GM18858 (cell line): ENCODE measurements around the gene NKAIN2.
"Not testable (repeated sequence)": the region's sequence is repeated elsewhere in the genome, so short reads cannot be mapped to it uniquely, and the experiment has no call there.

Source experiments
- ATAC-seq: cut with Tn5 transposase; IDR thresholded peaks from one replicate; pipeline ENCODE4 v1.9.1; 2021; ENCODE audit not compliant: unreplicated experiment

NKAIN2 gene

DNA sequence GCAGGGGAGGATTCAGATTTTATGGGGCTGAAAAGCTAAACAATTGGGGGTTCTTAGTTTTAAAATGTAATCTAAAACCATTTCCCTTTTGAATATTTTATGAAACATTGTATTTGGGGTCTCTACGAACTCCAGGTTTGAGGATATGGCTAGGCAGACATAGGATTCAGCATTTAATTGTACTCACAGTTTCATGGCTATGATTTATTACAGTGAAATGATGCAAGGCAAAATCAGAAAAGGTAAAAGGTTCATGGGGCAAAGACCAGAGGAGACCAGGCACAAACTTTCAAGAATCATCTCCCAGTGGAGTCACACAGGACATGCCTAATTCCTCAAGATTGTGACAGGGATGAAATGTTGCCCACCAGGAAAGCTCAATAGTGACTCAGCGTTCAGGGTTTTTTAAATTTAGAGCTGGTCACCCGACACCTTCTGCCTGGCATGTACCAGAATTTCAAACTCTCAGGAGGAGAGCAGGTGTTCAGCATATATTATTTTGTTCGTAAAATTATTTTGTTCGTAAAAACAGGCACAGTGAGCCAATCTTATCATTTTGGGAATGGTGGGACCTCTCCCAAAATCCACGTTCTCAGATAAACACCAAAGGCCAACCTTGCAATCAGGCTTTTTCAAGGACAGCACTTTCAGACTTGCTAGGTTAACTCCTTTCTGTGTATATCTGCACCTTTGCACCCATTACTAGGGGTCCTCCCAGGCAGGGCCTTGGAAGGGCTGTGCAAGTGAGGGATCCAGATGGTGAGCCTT, 270.3 kb downstream of the NKAIN2 start:
- no peak for ATAC-seq

DNA sequence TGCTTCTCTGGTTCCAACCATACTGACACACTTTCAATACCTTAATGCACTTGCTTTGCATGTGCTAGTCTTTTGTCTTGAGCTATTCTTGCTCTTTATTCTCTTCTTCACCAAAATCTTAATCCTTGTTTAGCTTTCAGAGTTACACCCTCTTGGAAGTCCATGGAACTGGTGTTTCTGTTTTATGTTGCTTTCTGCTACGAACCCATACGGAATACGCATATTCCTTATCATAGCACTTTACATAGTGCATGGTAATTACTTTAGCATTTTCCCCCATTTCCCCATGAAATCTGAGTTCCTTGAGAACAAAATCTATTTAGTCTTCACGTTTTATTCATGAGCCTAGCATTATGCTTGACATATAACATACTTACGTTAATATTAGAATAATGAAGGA, 270.9 kb downstream of the NKAIN2 start:
- no peak for ATAC-seq

DNA sequence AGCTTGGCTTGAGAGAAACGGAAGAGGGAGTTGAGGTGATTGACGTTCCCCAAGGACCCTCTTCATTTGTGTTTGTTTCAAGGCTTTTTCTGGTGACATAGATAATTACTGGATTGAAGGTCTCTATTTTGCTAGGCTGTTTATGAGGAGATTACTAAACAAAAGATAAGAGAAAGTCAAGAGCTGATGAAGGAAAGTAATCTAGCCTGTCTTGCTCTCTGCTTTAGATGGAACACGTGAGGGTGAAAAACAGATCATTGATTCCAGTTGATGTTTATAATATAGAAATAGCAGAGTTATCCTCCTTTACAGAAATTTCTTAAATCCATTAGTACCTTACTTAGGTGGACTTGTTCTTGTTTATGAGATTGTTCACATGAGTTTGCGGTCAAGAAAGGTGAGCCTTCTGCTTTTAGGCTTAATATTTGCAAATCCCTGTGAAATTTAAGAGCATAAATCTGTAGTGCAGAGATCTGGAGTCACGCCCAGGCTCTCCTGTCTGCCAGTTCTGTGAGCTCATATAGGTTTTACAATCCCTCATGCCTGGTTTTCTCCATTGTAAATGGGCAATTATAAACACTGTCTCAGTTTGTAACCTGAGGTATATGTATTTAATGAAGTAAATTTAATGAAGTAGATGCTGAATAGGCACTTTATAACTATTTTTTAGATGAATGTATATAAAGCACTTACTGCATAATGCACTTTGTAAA, 272.8 kb downstream of the NKAIN2 start:
- ATAC-seq = no peak

DNA sequence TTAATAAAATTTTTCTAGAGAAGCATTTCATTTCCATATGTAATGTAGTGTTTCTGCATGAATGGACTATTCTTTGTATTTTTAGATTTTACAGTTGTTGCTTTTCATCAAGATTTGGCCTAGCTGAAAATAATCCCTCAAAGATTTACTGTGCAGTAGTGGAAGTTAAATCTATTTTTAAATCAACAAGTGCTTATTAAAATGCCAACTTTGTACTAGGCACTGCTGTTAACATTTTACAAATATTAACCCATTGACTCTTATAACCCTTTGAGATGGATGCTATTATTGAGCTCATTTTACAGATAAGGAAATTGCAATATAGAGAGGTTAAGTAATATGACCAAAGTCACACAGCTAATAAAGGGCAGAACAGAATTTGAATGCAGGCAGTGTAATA, 274.5 kb downstream of the NKAIN2 start:
- ATAC-seq = no peak

DNA sequence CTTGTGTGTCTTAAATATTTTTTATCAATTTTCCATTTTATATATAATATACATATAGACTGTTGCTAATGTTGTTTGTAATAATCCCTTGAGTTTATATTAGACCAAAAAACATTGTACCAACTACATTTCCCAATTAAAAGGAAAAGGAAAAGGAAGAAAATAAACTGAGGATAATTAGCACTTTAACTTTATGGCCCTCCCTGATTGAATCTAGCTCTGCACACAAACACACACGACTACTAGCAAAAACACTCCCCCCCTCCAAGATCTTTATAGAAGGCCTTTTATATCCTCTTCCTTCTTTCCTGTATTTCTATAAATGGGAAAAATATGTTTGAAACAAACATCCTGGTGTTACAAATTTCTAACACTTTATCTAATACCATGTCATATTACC, 276.8 kb downstream of the NKAIN2 start:
- no peak for ATAC-seq

- ATAC-seq = no peak
Measured at GRCh38 chr6:124090491-124090890, 286.8 kb downstream of the NKAIN2 start.

DNA sequence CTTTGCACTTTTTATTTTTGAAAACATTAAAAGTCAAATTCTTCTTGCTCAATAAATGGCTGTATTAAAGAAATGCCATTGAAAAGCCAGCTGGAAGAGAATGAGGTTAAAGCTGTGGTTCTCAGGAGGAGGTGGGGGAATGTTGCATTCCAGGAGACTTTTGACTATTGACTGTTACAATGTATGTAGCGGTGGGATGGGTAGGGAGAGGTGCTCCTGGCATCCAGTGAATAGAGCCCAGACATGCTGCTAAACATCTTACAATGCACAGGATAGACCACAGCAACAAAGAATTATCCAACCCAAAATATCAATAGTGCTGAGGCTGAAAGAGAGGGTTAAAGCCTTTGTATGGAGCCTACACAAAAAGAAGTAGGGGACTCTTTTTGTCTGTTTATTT, 295.9 kb downstream of the NKAIN2 start:
- ATAC-seq = no peak

DNA sequence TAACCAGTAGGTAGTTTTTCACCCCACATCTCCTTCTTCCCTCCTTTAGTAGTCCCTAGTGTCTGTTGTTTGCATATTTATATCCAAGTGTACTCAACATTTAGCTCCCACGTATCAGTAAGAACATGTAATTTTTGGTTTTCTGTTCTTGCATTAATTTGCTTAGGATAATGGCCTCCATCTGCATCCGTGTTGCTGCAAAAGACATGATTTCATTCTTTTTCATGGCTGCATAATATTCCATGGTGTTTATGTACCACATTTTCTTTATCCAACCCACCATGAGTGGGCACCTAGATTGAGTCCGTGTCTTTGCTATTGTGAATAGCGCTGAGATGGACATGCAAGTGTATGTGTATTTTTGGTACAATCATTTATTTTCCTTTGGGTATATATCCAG, 306.8 kb downstream of the NKAIN2 start:
- no peak for ATAC-seq

DNA sequence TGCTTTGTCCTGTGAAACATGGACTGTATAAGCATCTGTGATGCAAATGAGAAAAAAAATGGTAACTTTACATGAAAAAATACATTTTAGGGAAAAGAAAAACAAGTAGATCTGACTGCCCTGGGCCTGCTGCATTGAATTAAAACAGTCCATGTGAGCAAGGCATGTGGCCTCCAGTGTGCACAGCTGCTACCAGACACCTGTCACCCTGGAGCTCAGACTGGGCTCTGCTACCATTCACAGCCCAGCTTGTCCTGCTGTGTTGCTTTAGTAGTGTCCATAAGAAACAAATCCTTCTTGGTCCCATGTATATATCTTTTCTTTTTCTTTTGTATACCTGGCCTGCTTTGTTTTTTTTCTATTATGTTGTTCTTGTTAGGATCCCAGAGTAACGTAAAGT, 315.9 kb downstream of the NKAIN2 start:
- ATAC-seq = no peak

- no peak for ATAC-seq
Measured at GRCh38 chr6:124123617-124124209, 320.0 kb downstream of the NKAIN2 start.

- no peak for ATAC-seq
Measured at GRCh38 chr6:124131259-124131658, 327.6 kb downstream of the NKAIN2 start.

GRCh38 chr6:124131779-124132178, 328.1 kb downstream of the NKAIN2 start:
- ATAC-seq = no peak

GRCh38 chr6:124132256-124132655, 328.6 kb downstream of the NKAIN2 start:
- ATAC-seq = no peak

DNA sequence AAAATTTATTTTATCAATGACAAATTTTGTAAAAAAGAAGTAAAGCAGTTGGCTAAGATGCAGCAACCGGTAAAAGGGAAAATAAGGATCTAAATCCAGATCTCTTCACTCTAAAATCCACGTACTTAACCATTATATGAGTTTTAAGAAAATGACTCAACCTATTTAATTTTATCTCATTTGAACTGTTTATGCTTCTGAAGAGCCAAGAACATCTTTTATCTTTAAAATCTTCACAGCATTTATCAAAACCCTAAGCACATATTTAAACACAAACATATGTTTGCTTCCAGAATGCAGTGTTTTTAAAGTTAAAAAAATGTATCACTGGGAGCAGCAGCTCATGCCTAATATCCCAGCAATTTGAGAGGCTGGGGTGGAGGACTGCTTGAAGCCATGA, 339.2 kb downstream of the NKAIN2 start:
- no peak for ATAC-seq

DNA sequence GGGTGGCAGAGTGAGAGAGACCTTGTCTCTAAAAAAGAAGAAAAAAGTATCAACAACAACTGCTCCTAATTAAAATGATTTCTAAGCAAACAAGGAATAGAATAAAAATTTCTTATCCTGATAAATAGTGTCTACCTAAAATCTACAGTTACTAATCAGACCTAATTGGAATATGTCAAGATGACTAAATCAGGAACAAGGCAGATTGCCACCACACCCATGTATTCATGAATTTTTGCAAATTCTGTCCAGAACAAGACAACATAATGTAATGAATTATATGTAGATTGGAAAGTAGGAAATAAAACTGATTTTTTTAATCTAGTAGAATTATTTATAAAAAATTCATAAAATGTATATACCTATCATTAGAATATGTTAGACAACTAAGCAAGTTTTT, 339.8 kb downstream of the NKAIN2 start:
- no peak for ATAC-seq

GRCh38 chr6:124147621-124148020, 344.0 kb downstream of the NKAIN2 start:
- ATAC-seq = no peak

- ATAC-seq = no peak
Measured at GRCh38 chr6:124148236-124148957, 344.7 kb downstream of the NKAIN2 start.

GRCh38 chr6:124149646-124150045, 346.0 kb downstream of the NKAIN2 start:
- ATAC-seq = no peak

DNA sequence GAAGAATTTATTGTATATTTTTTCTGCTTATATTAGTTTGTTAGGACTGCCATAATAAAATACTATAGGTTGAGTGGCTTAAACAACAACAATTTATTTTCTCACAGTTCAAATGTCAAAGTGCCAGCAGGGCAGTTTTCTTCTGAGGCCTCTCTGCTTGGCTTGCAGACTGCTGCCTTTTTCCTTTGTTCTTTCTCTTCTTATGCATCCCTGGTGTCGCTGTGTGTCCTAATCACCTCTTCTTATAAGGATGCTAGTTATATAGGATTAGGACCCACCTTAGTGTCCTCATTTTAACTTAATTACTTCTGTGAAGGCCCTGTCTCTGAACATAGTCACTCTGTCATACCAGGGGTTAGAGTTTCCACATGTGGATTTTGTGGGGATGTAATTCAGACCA, 354.4 kb downstream of the NKAIN2 start:
- ATAC-seq = no peak

- ATAC-seq = no peak
Measured at GRCh38 chr6:124163676-124164075, 360.0 kb downstream of the NKAIN2 start.

- ATAC-seq = no peak
Measured at GRCh38 chr6:124164343-124164742, 360.7 kb downstream of the NKAIN2 start.

DNA sequence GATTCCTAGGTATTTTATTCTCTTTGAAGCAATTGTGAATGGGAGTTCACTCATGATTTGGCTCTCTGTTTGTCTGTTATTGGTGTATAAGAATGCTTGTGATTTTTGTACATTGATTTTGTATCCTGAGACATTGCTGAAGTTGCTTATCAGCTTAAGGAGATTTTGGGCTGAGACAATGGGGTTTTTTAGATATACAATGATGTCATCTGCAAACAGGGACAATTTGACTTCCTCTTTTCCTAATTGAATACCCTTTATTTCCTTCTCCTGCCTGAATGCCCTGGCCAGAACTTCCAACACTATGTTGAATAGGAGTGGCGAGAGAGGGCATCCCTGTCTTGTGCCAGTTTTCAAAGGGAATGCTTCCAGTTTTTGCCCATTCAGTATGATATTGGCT, 363.6 kb downstream of the NKAIN2 start:
- ATAC-seq = not testable (repeated sequence)
